CD4-positive, alpha-beta T cell treated with Interleukin-17A for 1 hour (primary cell): Measurements from ENCODE around the gene TMEM272.

Experiments used
- DNase-seq: peaks from one replicate; pipeline ENCODE4 v3.0.0-alpha.2; 2020

TMEM272 gene, protein sequence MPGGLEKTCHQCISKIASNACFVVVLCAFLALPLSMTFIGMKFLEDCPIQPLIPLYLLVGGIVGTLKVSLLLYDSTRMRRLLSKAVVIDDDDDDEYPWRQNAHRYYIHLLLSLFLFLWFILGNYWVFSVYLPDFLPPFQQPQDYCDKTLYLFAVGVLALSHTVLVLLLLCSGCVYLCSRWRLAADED

DNA sequence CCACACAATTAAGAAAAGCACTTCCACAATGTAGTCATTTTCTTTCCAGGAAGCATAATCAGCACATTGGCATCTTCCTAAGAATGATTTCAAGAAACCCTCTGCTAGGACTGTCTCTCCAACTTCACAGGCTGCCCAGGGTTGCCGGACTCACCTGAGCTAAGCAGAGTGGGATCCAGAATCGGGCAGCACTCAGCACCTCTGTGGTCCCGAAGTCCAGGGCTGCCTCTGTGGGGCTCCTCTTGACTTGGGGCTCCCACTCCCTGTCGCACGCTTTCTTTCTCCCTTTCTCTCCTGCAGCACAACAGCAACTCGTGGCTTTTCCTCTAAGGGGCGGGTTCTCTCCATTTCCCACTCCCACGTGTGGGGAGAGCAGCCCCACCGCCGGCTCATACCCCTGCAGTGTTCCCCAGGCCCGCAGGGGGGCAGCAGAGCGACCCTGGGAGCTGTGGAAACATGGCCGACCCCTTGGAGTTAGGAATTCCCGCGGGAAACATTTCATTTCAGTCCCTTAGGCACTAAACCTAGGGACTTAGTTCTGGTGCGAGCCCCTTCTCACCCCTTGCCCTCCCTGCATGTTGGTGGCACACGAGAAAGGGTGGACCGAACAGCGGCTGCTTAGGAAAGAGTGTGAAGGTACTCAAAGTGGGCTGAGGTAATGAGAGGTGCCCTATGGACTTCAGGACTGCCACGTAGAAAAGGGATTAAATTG is at the start of gene TMEM272:
TSS of gene TMEM272 (minus strand) at position 316 of the 712 bp plus-strand sequence. CDS start 6,647 bp downstream, outside the sequence.
- peak; percentile 55 for DNase-seq

DNA sequence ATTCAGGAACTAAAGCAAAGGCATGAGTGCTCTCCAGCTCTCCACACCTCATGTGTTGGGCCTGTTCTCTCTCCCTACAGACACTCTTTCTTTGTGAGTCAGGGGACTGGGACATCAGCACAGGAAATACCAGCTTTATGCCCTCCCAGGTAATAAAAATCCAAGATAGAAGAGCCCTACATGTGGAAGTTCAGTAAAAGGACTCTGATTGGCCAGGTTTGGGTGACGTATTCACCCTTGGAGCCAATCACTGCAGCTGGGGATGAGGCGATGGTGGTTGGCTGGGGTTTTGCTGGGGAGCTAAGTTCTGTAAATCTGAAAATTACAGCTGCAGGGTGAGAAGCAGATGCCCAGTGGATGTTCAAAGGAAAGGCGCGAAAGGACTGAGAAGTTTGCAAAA is 49.3 kb upstream of the TMEM272 start:
- no peak for DNase-seq

DNA sequence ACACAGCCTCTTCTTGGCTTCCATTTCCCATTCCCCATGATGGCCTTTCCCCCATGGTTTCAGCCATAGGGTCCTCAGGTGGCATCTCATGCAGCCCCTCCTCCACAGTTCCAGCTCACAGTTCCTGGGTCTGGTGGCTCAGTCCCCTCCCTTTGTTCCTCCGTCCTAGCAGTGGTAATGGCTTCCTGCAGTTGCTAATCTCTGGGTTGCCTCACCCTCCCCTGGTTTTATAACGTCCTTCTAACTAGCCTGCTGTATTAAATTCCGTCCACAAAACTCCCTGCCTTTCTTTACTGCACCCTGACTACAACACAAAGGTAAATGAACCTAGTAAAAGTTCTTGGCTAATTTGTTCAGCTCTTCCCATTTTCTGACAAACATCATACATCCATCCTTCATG is 47.7 kb upstream of the TMEM272 start:
- DNase-seq: no peak

DNA sequence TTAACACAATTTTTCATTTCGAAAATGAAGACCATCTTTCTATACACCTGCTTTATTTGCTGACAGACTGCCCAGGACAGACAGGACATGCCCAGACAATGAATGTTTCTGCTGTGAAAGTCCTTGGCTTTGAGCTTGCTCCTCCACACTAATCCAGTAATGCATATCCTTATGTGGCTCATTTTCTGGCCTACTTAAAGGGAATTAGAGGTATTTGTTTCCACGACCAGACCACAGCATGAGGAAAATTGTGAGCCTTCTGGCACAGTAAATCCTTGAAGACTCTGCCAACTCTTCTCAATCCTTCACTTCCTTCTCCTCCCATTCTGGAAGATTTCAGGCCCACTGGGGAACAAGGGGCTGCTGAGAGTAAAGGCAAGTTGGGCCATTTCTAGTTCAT is 42.5 kb upstream of the TMEM272 start:
- no peak for DNase-seq

DNA sequence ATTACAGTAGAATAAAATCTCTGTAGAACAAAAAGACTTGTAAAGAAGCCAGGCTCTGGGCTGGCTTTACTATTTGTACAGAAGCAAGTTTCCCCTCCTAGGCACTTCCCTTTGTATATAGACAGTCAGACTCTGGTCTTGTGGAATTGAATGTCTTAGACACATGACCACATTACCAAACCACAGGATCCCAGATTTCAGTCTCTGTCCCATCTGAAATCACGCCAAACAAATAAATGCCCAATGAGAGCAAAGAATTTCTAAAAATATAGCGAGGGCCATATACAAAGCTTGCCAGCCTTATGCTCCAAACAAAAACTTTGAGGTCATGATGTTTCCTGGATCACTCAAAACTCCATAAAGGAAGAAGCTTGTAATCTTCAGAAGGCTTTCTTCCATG is 40.7 kb upstream of the TMEM272 start:
- no peak for DNase-seq

DNA sequence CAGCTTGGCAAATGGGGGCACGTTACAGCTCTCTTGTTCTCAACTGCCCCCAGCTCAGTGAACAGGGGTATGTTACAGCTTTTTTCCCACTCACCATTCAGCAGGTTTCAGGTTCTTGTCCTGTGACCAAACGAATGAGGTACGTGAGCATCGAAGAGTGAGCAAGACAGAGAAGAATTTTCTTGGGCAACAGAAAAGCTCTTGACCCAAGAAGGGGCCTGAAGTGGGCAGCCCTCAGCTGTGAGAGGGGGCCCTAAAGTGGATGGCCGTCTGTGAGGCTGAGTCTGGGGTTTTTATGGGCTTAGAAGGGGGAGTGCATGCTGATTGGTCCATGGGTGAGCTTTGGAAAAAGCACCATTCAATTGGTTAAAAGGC is 38.2 kb upstream of the TMEM272 start:
- no peak for DNase-seq

DNA sequence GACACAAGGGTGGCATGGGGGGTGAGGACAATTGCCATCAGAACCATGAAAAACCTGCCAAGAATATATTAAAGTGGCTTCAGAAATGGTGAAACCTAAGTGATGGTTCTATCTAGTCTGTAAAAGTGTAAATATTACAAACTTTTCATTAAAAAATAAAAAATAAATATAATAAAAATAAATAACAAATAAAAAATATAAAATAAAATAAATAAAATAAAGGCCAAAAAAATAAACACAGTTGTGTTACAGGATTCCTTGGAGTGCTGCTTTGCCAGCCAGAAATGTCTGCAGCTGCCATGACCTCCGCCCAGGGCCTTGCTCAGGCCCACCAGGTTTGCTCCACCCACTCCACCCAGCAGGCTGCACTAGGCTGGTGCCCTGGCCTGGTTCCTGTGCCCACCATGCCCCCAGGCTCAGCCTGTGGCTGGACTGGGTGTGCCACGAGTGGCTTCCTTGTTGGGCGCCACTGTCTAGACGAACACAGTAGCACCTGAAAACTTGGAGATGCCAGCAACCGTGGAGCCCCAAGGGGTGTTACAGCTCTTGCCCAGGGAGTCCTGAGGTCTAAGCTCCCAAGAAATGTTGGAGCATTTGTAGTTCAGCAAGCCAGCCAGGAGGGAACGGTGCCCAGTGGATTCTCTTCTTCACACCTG is 37.7 kb upstream of the TMEM272 start:
- no peak for DNase-seq

DNA sequence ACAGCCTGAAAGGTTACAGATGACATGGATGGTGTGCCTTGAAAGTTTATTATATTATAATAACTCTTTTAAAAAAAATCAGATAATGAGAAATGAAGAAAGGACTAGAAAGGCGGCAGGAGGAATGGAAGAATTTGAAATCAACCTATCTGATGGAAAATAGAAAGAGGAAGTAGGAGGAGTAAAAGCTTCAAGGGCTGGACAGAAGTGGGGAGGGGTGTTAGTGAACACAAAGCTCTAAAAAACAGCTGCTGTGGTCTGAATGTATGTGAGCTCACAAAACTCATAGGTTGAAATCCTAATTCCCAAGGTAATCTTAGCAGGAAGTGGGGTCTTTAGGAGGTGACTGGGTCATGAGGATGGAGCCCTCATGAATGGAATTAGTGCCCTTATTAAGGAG is 36.3 kb upstream of the TMEM272 start:
- DNase-seq: no peak

DNA sequence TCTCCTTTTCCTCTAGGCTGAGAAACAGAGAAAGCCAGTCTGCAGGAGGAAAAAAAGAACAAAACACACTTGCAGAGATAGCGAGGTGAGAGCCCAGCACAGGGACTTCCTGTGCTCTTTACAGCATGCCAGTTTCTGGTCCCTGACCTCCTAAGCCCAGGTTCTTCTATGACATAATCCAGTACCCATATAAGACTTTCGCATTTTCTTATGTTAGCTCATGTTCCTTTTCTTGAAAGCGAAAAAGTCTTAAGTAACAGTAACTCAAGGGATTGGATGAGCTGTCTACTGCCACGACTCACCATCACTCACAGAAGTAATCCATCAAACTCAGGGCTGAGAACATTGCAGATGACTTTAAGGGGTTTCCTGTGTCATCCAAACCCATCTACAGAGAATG is 34.2 kb upstream of the TMEM272 start:
- DNase-seq: no peak

DNA sequence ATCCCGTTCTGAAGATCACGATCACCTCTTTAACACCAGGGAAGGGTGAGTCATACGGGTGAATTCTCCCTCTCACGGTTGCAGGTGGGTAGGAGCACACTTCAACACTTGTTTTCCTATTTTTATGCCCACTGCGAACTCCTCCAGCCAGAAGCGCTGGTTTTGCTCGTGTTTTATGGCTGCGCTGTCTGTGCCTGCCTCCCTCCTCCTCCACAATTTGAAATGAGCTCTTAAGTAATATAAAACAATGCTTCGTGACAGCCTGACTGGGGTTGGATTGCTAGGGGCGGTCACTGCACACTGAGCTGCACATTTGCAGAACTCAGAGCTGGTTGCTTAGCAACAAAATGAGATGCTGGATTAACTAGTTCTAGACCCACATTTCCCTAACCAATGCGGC is 29.7 kb upstream of the TMEM272 start:
- DNase-seq: no peak

DNA sequence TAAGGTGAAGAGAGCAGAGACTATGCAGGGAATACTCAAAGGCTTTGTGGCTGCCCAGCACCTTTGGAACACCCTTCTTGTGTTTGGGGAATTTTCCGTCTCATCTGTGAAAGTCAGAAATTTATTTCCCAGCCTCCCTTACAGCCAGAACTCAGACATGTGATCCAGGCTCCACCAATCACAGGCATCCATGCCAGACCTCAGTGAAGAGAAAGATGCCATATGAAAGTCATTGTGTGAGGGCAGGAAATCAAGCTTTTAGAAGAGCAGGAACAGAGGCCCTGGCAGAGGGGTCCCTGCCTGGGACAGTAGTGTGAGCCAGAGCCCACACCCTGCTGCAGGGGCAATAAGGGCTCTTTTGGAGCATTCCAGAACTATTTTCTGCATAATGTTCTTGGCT is 28.9 kb upstream of the TMEM272 start:
- no peak for DNase-seq

DNA sequence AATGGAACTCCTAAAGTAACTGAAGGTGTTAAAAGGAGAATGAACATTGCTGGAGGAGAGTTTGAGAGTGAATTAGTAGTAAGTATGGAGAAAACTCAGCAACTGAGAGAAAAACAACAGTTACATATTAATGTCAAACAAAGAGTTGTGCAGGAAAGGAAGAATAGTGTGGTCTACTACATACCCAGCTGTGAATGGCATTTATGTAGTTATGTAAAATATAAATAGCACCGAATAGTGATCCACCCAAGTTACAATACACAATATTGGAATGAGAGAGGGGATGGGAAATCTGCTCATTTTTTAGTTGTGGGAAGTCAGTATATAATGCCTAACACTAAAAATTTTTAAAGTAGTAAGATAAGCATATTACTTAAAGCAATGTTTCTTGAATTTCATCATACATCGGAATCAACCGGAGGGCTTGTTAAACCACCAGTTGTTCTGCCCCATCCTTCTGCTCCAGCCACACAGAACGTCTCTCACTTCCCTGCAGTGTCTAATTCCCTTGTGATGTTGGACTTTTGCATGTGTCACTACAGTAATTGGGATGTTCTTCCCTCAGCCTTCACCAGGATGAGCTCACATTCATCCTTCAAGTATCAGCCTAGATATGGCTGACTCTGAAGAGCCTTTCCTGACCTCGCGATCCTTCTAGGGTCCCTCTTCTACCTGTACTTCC is 28.3 kb upstream of the TMEM272 start:
- DNase-seq: no peak

DNA sequence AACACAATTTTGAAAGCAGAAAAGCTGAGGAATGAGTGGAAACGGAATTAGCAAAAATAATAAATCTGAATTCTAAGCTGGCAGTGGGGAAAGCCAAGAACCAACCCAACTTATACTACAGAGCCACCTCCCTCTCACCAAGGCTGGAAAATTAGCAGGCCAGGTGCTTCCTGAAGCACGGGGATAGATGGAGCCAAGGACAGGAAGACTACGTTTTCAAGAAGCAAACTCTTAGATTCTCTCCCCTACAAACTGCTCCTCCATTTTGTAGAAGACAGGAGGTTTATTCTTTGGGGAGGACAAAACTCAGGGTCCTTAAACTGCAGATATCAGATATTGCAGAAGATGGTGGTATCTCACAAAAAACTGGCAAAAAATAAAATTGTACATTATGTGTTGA is 25.6 kb upstream of the TMEM272 start:
- DNase-seq: no peak

DNA sequence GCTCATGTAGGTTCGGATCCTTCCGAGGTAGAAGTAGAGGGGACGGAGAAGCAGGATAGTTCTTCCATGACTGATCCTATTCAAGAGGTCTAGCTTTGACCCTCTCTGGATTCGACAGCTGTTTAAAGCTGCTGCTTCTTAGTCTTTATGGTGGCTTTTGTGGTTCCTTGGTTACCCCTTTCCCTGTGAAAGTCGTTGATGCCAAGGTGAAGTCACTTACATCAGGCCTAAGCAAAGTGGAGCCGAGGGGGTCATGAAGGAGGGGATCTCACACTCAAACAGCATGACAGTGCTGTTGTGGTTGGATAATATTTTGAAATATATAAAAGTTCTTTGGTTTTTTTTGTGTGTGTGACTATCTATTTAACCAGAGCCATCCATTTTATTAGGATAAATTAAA is 24.9 kb upstream of the TMEM272 start:
- no peak for DNase-seq

DNA sequence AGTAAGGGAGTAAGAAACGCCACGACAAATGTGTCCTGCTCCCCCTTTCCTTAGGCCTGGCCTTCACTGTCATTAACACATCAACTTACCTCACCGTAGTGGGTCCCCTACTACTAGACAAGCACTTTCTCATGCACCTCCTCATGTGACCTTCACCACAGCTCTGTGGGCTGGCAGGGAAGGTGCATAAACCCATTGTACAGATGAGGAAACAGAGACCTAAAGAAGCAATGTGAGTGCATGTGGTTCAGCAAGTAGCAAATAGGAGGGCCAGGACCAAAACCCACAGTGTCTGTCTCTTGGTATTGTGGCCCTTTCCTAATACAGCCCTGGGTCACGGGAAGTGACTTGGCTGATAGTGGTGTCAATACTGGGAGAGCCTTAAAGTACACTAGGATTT is 22.1 kb upstream of the TMEM272 start:
- no peak for DNase-seq

DNA sequence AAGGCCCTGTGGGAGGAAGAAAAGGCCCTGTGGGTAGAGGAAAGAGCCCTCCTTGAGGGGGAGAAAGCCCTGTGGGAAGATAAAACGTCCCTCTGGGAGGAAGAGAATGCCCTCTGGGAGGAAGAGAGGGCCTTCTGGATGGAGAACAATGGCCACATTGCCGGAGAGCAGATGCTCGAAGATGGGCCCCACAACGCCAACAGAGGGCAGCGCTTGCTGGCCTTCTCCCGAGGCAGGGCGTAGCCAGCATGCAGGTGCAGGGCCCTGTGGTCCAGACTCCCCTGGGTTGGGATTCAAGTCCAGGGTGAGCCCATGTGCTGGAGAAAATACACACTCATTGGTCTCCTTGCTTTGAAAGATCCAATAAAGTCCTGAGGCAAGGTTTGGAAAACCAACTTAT is 20.9 kb upstream of the TMEM272 start:
- DNase-seq: no peak

DNA sequence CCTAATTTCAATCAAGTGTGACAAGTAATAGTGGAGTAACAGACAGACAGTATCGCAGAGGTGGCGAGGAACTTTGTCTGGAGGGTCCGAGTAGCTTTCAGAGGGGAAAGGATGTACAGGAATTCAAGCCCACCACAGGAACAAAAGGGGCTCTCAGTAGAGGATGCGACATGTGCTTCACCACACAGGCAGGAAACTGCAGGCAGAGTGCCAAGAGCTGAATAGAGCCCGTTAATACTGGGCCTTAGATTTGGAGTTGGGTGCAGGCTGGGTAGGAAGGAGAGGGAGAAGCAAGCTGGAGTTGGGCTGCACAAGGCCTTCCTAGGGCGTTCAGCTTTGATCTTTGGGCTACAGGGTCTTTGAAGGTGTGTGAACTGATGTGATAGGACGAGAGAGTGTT is 18.0 kb upstream of the TMEM272 start:
- DNase-seq: no peak

DNA sequence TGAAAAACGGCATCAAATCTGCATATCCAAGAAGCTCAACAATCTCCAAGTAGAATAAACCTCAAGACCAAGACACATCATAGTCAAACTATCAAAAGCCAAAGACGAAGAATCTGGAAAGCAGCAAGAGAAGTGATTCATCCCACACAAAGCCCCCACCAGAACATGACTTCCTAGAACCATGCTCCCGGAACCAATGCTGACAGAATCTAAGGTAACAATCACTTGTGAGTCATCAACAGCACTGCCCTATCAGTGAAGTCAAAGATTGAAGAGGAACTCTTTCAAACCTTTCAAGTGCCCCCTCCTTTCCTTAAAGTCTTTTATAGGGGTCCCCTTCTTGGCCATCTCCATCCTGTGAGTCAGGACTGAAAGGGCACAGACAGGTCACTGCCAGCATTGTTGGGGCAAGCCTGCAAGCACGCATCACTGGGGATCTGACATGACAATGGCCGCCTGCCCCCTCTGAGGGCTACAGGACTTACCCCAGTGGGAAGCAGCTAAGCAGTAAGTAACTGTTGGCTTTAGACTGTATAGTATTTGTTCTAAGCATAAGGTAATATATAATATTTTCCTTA is 16.8 kb upstream of the TMEM272 start, which contains the start of gene CCDC70:
TSS of gene CCDC70 (plus strand) at position 247 of the 578 bp plus-strand sequence. CDS start 3,443 bp downstream, outside the sequence.
- no peak for DNase-seq

DNA sequence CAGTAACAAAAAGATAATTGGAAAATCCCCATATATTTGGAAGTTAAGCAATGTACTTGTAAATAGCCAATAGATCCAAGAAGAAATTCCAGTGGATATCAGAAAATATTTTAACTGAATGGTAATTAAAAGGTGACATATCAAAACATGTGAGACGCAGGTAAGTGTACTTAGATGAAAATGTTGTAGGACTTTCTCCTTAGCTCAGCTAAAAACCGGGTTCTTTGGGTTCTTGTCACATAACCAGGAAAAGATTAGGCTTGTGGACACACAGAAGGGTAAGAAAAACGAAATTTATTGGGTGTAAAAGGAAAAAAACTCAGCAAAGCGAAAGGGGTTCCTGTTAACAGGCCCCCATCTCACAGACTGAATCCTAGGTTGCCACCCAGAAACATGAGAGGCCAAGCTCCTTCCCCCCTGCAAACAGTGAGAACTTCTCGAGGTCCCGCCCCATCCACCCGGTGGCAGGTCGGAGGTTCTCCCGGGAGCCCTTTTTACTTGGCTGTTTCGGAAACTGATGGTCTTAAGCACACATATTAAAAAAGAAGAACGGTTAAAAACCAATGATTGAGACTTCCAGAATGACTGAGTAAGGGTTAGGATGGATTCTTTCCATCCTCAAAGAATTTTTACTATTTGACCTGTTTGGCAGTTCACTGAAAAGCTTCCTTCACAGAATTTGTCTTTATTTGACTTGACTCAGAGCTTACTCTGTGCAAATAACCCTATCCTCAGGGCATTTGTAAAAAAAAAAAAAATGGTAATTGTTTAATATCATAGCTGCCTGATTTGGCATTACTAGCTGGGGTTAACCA is 13.7 kb upstream of the TMEM272 start:
- DNase-seq: no peak

DNA sequence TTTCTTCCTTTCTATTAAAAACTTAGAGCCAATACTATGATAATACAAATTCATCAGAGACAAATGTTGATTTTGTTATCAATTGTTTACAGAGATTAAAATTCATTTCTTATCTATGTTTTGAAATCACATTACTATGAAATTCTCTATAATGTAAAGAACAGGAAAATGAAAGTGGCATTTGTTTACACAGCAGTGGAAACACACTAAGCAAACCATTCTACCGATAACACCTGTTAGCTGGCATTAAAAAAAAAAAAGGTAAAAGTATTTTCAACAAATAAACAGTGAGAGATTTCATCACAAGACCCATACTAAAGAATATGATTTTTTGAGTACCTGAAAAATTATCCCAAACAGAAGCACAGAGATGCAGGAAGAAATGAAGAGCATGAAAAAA is 12.0 kb upstream of the TMEM272 start:
- no peak for DNase-seq

DNA sequence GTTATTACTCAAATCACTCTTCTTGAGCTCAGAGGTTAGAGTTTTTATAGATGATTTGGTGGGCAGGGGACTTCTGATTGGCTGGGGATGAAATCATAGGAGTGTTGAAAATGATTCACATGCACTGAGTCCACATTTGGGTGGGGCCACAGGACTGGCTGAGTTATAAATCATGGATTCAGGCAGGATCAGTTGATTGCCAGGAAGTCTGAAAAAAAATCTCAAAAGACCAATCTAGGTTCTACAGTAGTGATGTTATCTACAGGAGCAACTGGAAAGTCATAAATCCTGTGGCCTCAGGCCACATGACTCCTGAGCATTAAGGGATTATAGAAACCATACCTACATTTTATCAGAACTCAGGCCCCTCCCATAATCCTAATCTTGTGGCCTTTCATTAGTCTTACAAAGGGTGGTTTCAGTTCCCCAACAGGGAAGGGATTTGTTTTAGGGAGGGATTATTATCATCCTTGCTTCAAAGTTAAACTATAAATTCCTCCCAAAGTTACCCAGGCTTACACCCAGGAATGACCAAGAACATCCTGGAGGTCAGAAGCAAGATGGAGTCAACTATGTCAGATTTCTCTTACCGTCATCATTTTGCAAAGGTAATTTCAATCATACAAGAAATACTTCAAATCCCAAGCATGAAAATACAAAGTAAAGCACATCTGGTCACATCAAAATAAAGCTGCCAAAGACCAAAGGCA is 11.2 kb upstream of the TMEM272 start:
- no peak for DNase-seq
